A673 (cell line): Measurements from ENCODE around the gene PRORP.

ENCODE experiments used
- CTCF ChIP-seq: fragments of 300-800, 200-600 bp; sonication (generic); conservative IDR thresholded peaks from 2 replicates; pipeline ENCODE4 v1.5.1; 2017; ENCODE audit warnings: low read depth, mild to moderate bottlenecking, antibody characterized with exemption, low read length, moderate library complexity, mixed read lengths
- EZH2 ChIP-seq: fragments of 200-600 bp; sonication (generic); IDR thresholded peaks from 2 replicates; pipeline ENCODE4 v1.6.1; 2017; ENCODE audit warnings: borderline replicate concordance, low read depth, mild to moderate bottlenecking, mixed read lengths, antibody characterized with exemption, low read length; ENCODE audit not compliant: poor library complexity, severe bottlenecking

- no peak for TF ChIP-seq CTCF
- no peak for TF ChIP-seq EZH2
Measured at GRCh38 chr14:35146711-35147149, 24.4 kb downstream of the PRORP start.
